Amniotic stem cell (primary cell): ENCODE data around the gene CCDC69.
"Not testable (repeated sequence)": the region's sequence is repeated elsewhere in the genome, so short reads cannot be mapped to it uniquely, and the experiment has no call there.

Source experiments
- DNase-seq: peaks from one replicate; lab custom pipeline; 2025; lab: John Stamatoyannopoulos, UW

CCDC69 gene

DNA sequence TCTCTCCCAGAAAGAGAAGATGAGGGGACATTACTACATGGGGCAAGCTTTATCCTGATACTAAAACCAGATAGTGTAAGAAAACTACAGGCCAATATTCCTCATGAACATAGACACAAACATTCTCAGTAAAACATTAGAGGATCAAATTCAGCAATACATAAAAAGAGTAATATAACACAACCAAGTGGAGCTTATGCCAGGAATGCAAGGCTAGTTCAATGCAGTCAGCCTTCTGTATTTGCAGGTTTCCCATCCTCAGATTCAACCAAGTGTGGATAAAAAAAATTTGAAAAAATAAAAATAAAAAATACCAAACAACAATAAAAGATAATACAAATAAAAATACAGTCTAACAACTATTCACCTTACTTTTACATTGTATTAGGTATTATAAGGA, 31.3 kb downstream of the CCDC69 start:
- no peak for DNase-seq

DNA sequence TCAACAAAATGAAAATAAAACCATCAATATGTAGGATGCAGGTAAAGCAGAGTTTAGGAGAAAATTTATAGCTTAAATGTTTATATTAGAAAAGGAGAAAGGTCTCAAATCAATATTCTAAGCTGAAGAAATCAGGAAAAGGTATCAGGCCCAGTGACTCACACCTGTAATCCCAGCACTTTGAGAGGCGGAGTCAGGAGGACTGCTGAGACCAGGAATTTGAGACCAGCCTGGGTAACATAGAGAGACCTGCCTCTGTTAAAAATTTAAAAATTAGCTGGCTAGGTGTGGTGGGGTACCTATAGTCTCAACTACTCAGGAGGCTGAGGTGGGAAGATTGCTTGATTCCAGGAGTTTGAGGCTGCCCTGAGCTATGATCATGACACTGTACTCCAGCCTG, 32.2 kb downstream of the CCDC69 start:
- no peak for DNase-seq

DNA sequence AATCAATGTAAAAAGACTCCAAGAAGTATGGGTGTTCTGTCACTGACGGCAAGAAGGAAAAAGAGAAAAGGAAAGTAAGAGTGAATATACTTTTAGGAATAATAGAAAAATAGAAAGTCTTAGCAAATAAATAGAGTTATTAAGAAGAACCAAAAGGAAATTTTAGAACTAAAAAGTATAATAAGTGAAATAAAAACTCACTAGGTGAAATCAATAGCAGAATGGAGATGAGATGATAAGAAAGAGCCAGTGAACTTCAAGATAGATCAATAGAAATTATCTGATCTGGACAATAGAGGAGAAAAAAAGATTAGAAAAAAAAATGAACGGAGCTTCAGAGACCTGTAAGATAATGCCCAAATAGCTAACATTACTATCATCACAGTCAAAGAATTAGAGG, 34.7 kb downstream of the CCDC69 start:
- no peak for DNase-seq

DNA sequence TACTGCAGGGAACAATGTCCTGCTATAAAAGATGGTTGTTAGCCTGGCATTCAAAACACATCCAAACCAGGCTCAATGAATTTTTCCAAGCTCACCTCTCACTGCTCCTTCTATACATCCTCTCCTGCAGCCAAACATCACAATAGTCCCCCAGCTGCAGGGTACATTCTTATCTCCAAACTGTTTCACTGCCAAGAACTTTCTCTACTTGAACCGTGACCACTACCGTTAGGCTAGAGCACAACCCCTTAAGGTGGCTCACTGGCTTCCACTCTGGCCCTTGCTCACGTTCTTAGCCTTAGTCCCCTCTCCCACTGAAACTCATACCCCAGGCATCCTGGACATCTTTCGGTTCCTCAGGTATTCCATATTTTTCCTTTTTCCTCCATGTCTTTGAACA, 37.4 kb downstream of the CCDC69 start:
- no peak for DNase-seq

- no peak for DNase-seq
Measured at GRCh38 chr5:151186052-151186451, 37.8 kb downstream of the CCDC69 start.

- DNase-seq: no peak
Measured at GRCh38 chr5:151184316-151185042, 39.4 kb downstream of the CCDC69 start.

GRCh38 chr5:151183456-151184245, 40.2 kb downstream of the CCDC69 start:
- no peak for DNase-seq

DNA sequence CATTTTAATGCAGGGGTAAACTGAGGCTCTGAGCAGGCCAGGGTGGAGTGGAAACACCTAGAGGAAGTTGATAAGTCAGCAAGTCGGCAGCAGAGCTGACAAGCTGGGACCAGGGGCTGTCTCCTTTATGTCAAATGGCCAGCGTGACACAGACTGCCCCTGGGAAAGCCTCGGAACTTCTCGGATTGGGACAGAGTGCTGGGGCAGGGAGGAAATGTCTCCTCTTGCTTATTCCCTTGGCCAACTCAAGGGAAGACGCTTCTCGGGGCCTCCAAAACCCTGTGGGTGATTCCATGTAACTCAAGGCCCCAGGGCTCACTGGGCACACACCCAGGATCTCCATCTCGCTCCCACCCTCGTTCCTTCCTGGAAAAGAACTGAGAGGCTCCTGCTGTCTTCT, 40.9 kb downstream of the CCDC69 start:
- no peak for DNase-seq

- DNase-seq: no peak
Measured at GRCh38 chr5:151182524-151182900, 41.4 kb downstream of the CCDC69 start.

DNA sequence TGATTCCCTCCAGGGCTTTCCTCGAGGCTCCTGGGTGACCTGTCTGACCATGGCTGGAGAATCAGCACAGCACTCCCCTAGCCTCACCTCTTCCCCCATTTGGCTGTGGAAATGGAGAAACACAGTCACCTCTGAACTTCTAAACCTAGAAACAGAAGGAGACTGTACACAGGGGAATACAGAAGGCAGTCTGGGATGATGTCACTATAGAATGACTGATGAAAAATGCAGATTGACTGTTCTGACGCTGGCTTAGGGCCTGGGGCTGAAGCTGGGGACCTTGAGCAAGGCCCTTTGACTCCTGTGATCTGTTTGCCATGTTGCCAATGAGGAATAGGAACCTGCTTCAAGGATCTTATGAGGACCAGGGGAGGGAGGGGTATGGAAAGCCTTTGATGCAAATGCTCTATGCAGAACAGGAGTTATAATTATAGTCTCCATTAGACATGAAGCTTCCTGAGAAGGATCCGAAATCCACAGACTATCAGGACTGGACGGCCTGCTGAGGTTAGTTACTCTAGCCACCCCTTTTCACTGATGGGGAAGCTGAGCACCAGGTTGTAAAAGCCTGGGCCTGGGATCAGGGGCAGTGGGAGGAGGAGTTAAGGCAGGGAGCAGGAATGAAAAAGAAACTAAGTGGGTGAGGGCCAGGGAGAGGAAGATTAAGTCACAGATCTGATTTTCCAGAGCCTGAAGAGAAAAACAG, 41.9 kb downstream of the CCDC69 start:
- DNase-seq: no peak

- no peak for DNase-seq
Measured at GRCh38 chr5:151180291-151180690, 43.6 kb downstream of the CCDC69 start.

- no peak for DNase-seq
Measured at GRCh38 chr5:151179489-151179840, 44.4 kb downstream of the CCDC69 start.

GRCh38 chr5:151178777-151179488, 45.0 kb downstream of the CCDC69 start:
- DNase-seq: no peak

GRCh38 chr5:151178372-151178771, 45.5 kb downstream of the CCDC69 start:
- no peak for DNase-seq

DNA sequence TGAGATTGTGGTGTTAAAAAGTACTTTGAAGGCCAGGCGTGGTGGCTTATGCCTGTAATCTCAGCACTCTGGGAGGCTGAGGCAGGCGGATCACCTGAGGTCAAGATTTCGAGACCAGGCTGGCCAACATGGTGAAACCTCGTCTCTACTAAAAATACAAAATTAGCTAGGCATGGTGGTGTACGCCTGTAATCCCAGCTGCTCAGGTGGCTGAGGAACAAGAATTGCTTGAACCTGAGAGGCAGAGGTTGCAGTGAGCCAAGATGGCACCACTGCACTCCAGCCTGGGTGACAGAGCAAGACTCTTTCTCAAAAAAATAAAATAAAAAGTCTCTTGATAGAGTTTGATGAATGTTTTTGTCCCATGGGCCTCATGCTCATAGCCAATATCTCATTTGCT, 47.6 kb downstream of the CCDC69 start:
- not testable (repeated sequence) for DNase-seq

- DNase-seq: no peak
Measured at GRCh38 chr5:151174612-151175101, 49.2 kb downstream of the CCDC69 start.

DNA sequence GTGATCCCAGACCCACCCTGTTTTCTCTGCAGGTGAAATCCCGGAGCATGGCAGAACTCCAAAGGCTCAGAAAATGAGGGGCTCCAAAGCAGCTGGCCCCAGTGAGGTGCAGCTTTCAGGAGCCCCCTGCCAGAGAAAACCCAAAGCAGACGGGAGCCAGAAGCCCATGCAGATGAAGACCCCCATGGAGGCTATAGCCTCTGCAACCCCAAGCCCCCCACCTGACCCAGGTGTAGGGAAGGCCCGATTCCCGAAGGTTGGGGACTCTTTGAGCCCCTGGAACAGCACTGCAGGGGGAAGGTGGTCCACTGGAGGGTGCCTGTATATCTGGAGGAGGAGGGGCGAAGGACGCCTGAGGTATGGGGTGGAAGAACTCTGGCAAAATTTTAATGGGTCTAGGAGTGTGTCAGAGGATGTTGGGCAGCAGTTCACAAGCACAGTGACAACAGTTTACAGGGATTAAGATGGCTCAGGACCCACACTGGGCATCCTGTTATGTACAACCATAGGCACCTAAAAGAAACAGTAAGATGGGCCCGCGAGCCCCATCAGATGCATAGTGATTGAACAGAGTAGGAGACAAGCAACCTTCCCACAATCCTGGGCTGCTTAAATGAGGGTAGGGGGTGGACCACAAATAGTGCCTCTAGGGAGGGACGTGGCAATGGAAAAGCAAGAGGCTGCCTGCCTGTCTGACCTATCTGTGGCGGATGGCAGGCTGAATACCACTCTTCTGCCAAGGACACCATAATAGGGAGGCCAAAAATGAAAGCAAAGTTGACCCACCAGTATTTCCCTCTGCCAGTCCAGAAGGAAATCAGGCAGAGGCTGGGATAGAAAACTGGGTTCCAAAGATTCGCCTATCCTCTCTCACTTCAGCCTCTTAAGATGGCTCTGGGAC, 49.9 kb downstream of the CCDC69 start:
- no peak for DNase-seq

DNA sequence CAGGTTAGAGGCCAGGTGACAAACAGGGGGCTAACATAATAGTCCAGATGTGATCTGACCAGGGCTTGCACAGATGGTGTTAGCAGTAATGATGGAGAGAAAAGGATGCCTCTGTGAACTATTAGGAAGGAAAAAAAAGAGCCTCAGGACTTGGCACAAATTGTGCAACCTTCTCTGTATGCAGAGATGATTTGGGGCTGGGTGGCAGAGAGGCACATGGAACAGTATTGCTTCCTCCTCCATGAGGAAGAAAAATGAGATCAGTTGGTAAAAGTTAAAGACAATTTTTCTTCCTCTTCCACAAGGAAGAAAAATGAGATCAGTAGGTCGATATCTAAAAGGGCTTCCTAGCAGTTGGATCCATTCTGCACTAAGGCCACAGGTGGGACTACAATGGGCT, 52.4 kb downstream of the CCDC69 start:
- DNase-seq: no peak

DNA sequence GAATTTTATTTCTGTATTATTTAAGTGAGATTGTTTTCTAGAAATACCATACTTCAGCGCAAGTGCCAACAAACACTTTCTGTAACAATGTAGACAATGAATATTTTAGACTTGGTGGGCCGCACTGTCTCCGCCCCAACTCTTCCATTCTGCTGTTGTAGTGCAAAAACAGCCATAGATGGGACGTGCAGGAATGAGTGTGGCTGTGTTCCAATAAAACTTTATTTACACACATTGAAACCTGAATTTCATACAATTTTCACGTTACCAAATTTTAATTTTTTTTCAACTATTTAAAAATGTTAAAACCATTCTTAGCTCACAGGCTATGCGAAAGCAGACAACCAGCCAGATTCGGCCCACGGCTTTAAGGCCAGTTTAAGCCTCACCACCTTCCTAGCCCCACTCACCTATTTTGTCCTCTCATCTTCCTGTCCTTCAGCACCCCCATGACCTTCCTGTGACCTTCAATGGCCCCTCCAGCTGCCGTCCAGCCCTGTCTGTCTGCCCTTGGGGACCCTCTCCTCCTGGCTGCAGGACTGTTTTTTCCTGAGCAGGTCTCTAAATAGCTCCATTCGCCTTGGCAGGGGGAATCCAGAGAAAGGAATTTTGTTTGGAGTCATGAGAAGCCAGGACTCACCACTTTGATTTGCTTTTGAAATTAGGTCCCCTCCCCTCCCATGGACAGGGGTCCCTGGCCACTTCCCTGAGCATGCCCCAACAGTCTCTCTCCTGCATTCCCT, 55.1 kb downstream of the CCDC69 start:
- DNase-seq: no peak

DNA sequence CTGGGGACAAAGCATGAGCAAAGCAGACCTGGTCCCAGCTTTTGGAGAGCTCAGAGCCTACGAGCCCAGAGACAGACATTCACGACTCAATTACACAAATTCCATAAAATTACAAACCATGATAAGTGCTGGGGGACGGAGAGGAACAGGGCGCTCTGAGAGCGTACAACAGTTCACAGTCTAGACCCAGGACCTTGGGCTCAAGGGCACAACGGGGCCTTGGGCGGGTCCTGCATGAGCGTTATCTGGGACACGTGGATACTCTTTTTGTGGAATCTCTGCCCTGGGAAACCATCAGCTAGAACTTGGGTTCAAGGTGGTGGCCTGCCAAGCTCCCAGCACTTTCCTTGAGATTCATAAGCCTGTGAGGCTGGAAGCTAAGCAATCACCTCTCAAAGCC, 56.9 kb downstream of the CCDC69 start:
- no peak for DNase-seq
